ENCODE data around the gene FXYD5. TPM values are rescaled to one million over a fixed set of nuclear protein-coding genes. Genes with fewer than 3 reads are reported as not detected.

The FXYD5 gene
- polyA plus RNA-seq, 1 donor from 2014 or later: not detected

DNA sequence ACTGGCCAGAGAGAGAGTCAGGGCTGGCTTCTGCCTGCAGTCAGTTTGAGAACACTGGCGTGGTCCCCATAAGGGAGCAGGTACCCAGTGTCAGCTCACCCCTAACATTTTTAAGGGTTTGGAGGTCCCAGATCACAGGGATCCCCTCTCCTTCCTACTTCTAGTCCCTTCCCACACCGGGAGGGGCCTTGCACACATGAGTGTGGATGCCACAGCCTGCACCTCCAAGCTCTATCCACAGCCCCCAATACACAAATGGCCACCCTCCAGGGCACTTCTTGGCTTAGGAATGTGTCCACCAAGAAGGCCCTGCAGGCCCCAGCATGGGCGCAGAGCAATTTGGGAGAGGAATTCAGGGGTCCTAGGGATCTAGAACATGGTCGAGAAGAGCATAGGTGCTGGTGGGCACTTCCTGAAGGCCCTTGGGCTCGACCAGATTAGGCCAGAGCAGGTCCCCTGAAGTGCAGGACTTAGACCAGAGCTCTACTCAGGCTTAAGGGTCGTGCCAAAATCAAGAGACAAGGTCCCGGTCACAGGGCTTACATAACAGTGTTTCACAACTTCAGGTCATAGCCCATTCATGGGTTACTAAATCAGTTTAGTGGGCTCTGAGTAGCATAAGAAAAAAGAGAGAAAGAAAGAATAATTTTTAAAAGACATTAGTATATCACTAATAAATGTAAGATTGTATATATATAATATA is 16.0 kb downstream of the FXYD5 start:
- Histone ChIP-seq H3K9me2 (ENCODE audit: insufficient read depth, low read length) (no peaks in the 10 kb centered on the region), H2AFZ (ENCODE audit: low read depth, low read length) (no peak overlapping the region), H3K9me3 (ENCODE audit: low read length) (no peaks in the 10 kb centered on the region), H3K36me3 (ENCODE audit: insufficient read depth, low read length) (no peaks in the 10 kb centered on the region), H4K20me1 (ENCODE audit: insufficient read depth) (no peaks in the 10 kb centered on the region), H3K4me2 (ENCODE audit: low read length) (no peak overlapping the region), H3K9ac (ENCODE audit: low read length) (no peak overlapping the region), H3F3A (ENCODE audit: insufficient read depth, low read length, poor library complexity, severe bottlenecking) (no peaks in the 10 kb centered on the region), H3K79me2 (replicated peaks; ENCODE audit: insufficient read depth, low read length) (no peaks in the 10 kb centered on the region), H3K27ac (ENCODE audit: low read length) (no peak overlapping the region), H3K4me3 (ENCODE audit: low read length) (no peak overlapping the region), H3K27me3 (ENCODE audit: insufficient read depth, low read depth, low read length) (no peaks in the 10 kb centered on the region)
- TF ChIP-seq, protein P1, sequence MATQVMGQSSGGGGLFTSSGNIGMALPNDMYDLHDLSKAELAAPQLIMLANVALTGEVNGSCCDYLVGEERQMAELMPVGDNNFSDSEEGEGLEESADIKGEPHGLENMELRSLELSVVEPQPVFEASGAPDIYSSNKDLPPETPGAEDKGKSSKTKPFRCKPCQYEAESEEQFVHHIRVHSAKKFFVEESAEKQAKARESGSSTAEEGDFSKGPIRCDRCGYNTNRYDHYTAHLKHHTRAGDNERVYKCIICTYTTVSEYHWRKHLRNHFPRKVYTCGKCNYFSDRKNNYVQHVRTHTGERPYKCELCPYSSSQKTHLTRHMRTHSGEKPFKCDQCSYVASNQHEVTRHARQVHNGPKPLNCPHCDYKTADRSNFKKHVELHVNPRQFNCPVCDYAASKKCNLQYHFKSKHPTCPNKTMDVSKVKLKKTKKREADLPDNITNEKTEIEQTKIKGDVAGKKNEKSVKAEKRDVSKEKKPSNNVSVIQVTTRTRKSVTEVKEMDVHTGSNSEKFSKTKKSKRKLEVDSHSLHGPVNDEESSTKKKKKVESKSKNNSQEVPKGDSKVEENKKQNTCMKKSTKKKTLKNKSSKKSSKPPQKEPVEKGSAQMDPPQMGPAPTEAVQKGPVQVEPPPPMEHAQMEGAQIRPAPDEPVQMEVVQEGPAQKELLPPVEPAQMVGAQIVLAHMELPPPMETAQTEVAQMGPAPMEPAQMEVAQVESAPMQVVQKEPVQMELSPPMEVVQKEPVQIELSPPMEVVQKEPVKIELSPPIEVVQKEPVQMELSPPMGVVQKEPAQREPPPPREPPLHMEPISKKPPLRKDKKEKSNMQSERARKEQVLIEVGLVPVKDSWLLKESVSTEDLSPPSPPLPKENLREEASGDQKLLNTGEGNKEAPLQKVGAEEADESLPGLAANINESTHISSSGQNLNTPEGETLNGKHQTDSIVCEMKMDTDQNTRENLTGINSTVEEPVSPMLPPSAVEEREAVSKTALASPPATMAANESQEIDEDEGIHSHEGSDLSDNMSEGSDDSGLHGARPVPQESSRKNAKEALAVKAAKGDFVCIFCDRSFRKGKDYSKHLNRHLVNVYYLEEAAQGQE (IDR thresholded peaks at IDR 0.05; ENCODE audit: borderline replicate concordance): no peak
- TF ChIP-seq EP300 (conservative IDR thresholded peaks at IDR 0.05; ENCODE audit: poor library complexity, severe bottlenecking): no peak
- no peak for TF ChIP-seq RAD21 (conservative IDR thresholded peaks at IDR 0.05)
- TF ChIP-seq SMC3 (conservative IDR thresholded peaks at IDR 0.05; ENCODE audit: poor library complexity): no peak
- TF ChIP-seq TAF1 (IDR thresholded peaks at IDR 0.05; ENCODE audit: low read depth): no peak
- TF ChIP-seq, protein P2, sequence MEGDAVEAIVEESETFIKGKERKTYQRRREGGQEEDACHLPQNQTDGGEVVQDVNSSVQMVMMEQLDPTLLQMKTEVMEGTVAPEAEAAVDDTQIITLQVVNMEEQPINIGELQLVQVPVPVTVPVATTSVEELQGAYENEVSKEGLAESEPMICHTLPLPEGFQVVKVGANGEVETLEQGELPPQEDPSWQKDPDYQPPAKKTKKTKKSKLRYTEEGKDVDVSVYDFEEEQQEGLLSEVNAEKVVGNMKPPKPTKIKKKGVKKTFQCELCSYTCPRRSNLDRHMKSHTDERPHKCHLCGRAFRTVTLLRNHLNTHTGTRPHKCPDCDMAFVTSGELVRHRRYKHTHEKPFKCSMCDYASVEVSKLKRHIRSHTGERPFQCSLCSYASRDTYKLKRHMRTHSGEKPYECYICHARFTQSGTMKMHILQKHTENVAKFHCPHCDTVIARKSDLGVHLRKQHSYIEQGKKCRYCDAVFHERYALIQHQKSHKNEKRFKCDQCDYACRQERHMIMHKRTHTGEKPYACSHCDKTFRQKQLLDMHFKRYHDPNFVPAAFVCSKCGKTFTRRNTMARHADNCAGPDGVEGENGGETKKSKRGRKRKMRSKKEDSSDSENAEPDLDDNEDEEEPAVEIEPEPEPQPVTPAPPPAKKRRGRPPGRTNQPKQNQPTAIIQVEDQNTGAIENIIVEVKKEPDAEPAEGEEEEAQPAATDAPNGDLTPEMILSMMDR (IDR thresholded peaks at IDR 0.05; ENCODE audit: poor library complexity, severe bottlenecking): no peak
- no peak for TF ChIP-seq POLR2AphosphoS5 (IDR thresholded peaks at IDR 0.05)

DNA sequence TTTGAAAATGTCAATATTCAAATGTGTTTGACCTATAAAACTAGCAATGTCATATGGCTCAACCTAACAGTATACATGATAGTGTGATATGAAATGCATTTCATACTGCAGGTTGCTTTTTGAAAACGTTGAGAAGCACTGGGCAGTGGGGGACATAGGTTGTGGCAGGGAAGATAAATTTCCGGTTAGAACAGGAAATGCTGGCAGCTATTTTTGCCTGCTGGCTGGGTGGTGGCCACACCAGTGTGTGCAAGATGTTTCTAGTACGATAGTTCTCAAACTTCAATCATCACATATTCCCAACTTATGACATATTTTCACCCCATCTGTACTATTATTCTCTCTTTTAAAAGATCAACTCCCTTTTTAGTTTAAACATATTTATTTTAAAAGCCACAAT is 17.2 kb downstream of the FXYD5 start:
- Histone ChIP-seq H4K20me1 (ENCODE audit: insufficient read depth) (no peaks in the 10 kb centered on the region), H3K79me2 (replicated peaks; ENCODE audit: insufficient read depth, low read length) (no peaks in the 10 kb centered on the region), H3K4me2 (ENCODE audit: low read length) (no peak overlapping the region), H3F3A (ENCODE audit: insufficient read depth, low read length, poor library complexity, severe bottlenecking) (no peaks in the 10 kb centered on the region), H3K9me3 (ENCODE audit: low read length) (no peaks in the 10 kb centered on the region), H3K27ac (ENCODE audit: low read length) (no peak overlapping the region), H3K27me3 (ENCODE audit: insufficient read depth, low read depth, low read length) (no peaks in the 10 kb centered on the region), H3K36me3 (ENCODE audit: insufficient read depth, low read length) (no peaks in the 10 kb centered on the region), H3K9me2 (ENCODE audit: insufficient read depth, low read length) (no peaks in the 10 kb centered on the region), H3K4me3 (ENCODE audit: low read length) (no peak overlapping the region), H3K9ac (ENCODE audit: low read length) (no peak overlapping the region), H2AFZ (ENCODE audit: low read depth, low read length) (no peak overlapping the region)
- TF ChIP-seq, protein P1 (IDR thresholded peaks at IDR 0.05; ENCODE audit: borderline replicate concordance): no peak
- no peak for TF ChIP-seq EZH2 (IDR thresholded peaks at IDR 0.05; ENCODE audit: borderline replicate concordance, insufficient read depth, low read length, poor library complexity, severe bottlenecking)
- TF ChIP-seq, protein P2 (IDR thresholded peaks at IDR 0.05; ENCODE audit: poor library complexity, severe bottlenecking): no peak
- TF ChIP-seq MXI1 (conservative IDR thresholded peaks at IDR 0.05; ENCODE audit: poor library complexity, severe bottlenecking): no peak
- no peak for TF ChIP-seq SMC3 (conservative IDR thresholded peaks at IDR 0.05; ENCODE audit: poor library complexity)
- TF ChIP-seq EP300 (conservative IDR thresholded peaks at IDR 0.05; ENCODE audit: poor library complexity, severe bottlenecking): no peak
- TF ChIP-seq POLR2AphosphoS5 (IDR thresholded peaks at IDR 0.05): no peak
- no peak for TF ChIP-seq TAF1 (IDR thresholded peaks at IDR 0.05; ENCODE audit: low read depth)
- TF ChIP-seq RAD21 (conservative IDR thresholded peaks at IDR 0.05): no peak
